ENCODE measurements around the gene CAMKK2. TPM values are rescaled to one million over a fixed set of nuclear protein-coding genes. Genes with fewer than 3 reads are reported as not detected.
"Not testable (repeated sequence)": the region's sequence is repeated elsewhere in the genome, so short reads cannot be mapped to it uniquely, and the experiment has no call there.

CAMKK2 gene
- polyA plus RNA-seq, 1 experiment: 35.8 TPM

GRCh38 chr12:121205491-121205890, 91.0 kb downstream of the CAMKK2 start:
- TF ChIP-seq, protein P1, sequence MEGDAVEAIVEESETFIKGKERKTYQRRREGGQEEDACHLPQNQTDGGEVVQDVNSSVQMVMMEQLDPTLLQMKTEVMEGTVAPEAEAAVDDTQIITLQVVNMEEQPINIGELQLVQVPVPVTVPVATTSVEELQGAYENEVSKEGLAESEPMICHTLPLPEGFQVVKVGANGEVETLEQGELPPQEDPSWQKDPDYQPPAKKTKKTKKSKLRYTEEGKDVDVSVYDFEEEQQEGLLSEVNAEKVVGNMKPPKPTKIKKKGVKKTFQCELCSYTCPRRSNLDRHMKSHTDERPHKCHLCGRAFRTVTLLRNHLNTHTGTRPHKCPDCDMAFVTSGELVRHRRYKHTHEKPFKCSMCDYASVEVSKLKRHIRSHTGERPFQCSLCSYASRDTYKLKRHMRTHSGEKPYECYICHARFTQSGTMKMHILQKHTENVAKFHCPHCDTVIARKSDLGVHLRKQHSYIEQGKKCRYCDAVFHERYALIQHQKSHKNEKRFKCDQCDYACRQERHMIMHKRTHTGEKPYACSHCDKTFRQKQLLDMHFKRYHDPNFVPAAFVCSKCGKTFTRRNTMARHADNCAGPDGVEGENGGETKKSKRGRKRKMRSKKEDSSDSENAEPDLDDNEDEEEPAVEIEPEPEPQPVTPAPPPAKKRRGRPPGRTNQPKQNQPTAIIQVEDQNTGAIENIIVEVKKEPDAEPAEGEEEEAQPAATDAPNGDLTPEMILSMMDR (IDR thresholded peaks at IDR 0.05; ENCODE audit: insufficient read depth, low read depth, low read length): no peak
- ChIA-PET CTCF (no interaction called here), POLR2A (no interaction called here)
- no peaks in the 10 kb centered on the region for H3K36me3 ChIP-seq (ENCODE audit: control insufficient read depth, insufficient read depth, low read length)
- no peak overlapping the region for H3K4me3 ChIP-seq (ENCODE audit: low read depth, low read length)
- DNase-seq (ENCODE audit: low read depth): no peak
- no peaks in the 10 kb centered on the region for H3K27me3 ChIP-seq (ENCODE audit: control insufficient read depth, insufficient read depth, low read length)

- POLR2A ChIA-PET: no interaction called here
- no peak overlapping the region for H3K4me3 ChIP-seq (ENCODE audit: low read depth, low read length)
- H3K36me3 ChIP-seq (ENCODE audit: control insufficient read depth, insufficient read depth, low read length): no peaks in the 10 kb centered on the region
- H3K27me3 ChIP-seq (ENCODE audit: control insufficient read depth, insufficient read depth, low read length): no peaks in the 10 kb centered on the region
- no peak for DNase-seq (ENCODE audit: low read depth)
- CTCF ChIA-PET: no interaction called here
- TF ChIP-seq, protein P1 (IDR thresholded peaks at IDR 0.05; ENCODE audit: insufficient read depth, low read depth, low read length): no peak
Observed at GRCh38 chr12:121203482-121203881, 93.0 kb downstream of the CAMKK2 start.

GRCh38 chr12:121202407-121203355, 93.8 kb downstream of the CAMKK2 start:
- ChIA-PET CTCF (no interaction called here), POLR2A (no interaction called here)
- TF ChIP-seq, protein P1 (IDR thresholded peaks at IDR 0.05; ENCODE audit: insufficient read depth, low read depth, low read length): no peak

DNA sequence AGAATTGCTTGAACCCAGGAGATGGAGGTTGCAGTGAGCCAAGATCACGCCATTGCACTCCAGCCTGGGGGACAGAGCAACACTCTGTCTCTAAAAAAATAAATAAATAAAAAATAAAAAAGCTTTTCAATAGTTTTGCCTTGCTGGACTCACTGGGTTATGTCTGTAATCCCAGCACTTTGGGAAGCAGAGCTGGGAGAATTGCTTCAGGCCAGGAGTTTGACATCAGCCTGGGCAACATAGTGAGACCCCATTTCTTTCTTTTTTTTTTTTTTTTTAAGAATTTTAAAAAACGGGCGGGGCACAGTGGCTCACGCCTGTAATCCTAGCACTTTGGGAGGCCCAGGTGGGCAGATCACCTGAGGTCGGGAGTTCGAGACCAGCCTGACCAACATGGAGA, 95.4 kb downstream of the CAMKK2 start:
- H3K27me3 ChIP-seq (ENCODE audit: control insufficient read depth, insufficient read depth, low read length); POLR2A ChIA-PET; H3K4me3 ChIP-seq (ENCODE audit: low read depth, low read length); H3K36me3 ChIP-seq (ENCODE audit: control insufficient read depth, insufficient read depth, low read length); CTCF ChIA-PET; DNase-seq (ENCODE audit: low read depth): not testable (repeated sequence)

More at GRCh38 chr12:121202407-121203355, 93.8 kb downstream of the CAMKK2 start:
- Histone ChIP-seq H3K27me3 (ENCODE audit: control insufficient read depth, insufficient read depth, low read length) (no peaks in the 10 kb centered on the region), H3K4me3 (ENCODE audit: low read depth, low read length) (no peak overlapping the region), H3K36me3 (ENCODE audit: control insufficient read depth, insufficient read depth, low read length) (no peaks in the 10 kb centered on the region)
- DNase-seq (ENCODE audit: low read depth): peak; percentile 44

GRCh38 chr12:121198949-121199348, 97.6 kb downstream of the CAMKK2 start:
- H3K4me3 ChIP-seq (ENCODE audit: low read depth, low read length): no peak overlapping the region
- TF ChIP-seq, protein P1 (IDR thresholded peaks at IDR 0.05; ENCODE audit: insufficient read depth, low read depth, low read length): no peak
- CTCF ChIA-PET: no interaction called here
- H3K36me3 ChIP-seq (ENCODE audit: control insufficient read depth, insufficient read depth, low read length): no peaks in the 10 kb centered on the region
- POLR2A ChIA-PET: no interaction called here
- DNase-seq (ENCODE audit: low read depth): no peak
- no peaks in the 10 kb centered on the region for H3K27me3 ChIP-seq (ENCODE audit: control insufficient read depth, insufficient read depth, low read length)
